Peyer's patch (tissue), 4 donors: ENCODE data around the gene GPR21. TPM values are rescaled to one million over a fixed set of nuclear protein-coding genes. Genes with fewer than 3 reads are reported as not detected.

Source experiments
- DNase-seq, 3 donors: peaks; one replicate each; pipeline ENCODE4 v3.0.0-alpha.2; 2017 to 2019
- H3K27ac ChIP-seq, 4 donors: fragments of 200-600 bp; sonication (generic); one replicate each; pipeline ENCODE4 v1.5.1; 2016 to 2019
- H3K27me3 ChIP-seq, 2 donors: fragments of 200-600 bp; sonication (generic); one replicate each; pipeline ENCODE4 v1.5.1; 2019
- H3K36me3 ChIP-seq, 3 donors: fragments of 200-600 bp; sonication (generic); one replicate each; pipeline ENCODE4 v1.5.1; 2016 to 2019
- H3K4me1 ChIP-seq, 4 donors: fragments of 200-600 bp; sonication (generic); one replicate each; pipeline ENCODE4 v1.5.1; 2016 to 2019
- H3K4me3 ChIP-seq, 4 donors: fragments of 200-600 bp; sonication (generic); 1 replicate in 3 of 4; 2 replicates in 1 of 4; pipeline ENCODE4 v1.5.1; 2016 to 2019; ENCODE audit warnings: mild to moderate bottlenecking in 1 of 4
- H3K9me3 ChIP-seq, 4 donors: fragments of 200-600 bp; sonication (generic); one replicate each; pipeline ENCODE4 v1.5.1; 2016 to 2019; ENCODE audit warnings: mild to moderate bottlenecking in 1 of 4
- POLR2A ChIP-seq, 2 donors: fragments of 450-650 bp; IDR thresholded peaks; one replicate each; pipeline ENCODE4 v1.5.1; 2017; ENCODE audit warnings: antibody characterized with exemption in 2 of 2, mild to moderate bottlenecking in 2 of 2, moderate library complexity in 2 of 2
- total RNA-seq, 4 donors: library from RNA; depleted of rRNA; stranded (reverse); fragments of >200 nt; gene quantifications; one replicate each; pipeline ENCODE4 v1.1.0, GENCODE V29; 2016
- TF ChIP-seq, protein P1 (sequence below), 6 experiments: fragments of 450-650 bp in 4 of 6; fragments of 200-600 bp in 2 of 6; sonication (generic) in 1 of 6; IDR thresholded peaks; one replicate each; pipeline ENCODE4 v1.5.1; 2017 to 2019; ENCODE audit warnings: antibody characterized with exemption in 6 of 6, mild to moderate bottlenecking in 3 of 6, moderate library complexity in 1 of 6

The GPR21 gene
- total RNA-seq, 4 donors from 2014 or later, result 1.9 to 2.5 (median 1.9) TPM; not detected in 1

DNA sequence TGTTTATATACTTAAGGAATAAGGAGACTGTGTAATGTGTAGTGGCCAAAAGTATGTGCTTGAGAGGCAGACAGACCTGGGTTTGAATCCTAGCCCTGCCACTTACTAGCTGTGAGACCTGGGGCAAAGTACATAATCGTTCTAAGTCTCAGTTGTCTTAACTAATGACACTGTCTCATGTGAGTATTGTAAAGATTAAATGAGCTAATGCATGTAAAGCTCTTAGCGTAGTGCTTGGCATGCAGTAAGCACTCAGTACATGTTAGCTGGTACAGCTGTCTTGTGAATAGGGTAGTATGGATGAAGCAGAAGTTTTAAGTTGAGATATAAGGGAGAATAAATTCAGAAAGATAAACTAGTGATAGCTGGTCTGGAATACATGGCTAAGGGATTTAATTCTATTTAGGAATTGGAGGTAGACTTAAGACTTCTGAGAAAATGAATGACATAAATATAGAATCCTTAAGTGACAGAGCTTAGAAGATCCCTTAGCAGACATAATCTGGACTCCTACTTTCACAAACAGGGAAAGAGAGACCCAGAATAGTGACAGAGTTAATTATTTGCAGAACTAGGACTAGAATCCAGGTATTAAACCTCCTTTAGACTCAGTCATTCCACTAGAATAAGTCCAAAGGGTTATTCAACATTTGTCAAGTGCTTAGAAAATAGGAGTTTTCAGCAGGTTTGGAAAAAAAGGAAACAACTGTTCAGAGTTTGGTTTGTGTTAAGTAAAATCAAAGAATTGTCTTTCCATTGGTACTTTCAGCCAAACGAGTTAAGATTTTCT lies 13.1 kb downstream of the GPR21 start:
- H3K27ac ChIP-seq, result peak overlapping the region in 2 of 4 donors; percentile 2 to 45
- DNase-seq, result no peak
- H3K27me3 ChIP-seq, result no peaks in the 10 kb centered on the region
- H3K4me1 ChIP-seq, result peaks cover 0 to 16% (median 3%) of the 10 kb centered on the region in 4 donors
- TF ChIP-seq, protein P1, sequence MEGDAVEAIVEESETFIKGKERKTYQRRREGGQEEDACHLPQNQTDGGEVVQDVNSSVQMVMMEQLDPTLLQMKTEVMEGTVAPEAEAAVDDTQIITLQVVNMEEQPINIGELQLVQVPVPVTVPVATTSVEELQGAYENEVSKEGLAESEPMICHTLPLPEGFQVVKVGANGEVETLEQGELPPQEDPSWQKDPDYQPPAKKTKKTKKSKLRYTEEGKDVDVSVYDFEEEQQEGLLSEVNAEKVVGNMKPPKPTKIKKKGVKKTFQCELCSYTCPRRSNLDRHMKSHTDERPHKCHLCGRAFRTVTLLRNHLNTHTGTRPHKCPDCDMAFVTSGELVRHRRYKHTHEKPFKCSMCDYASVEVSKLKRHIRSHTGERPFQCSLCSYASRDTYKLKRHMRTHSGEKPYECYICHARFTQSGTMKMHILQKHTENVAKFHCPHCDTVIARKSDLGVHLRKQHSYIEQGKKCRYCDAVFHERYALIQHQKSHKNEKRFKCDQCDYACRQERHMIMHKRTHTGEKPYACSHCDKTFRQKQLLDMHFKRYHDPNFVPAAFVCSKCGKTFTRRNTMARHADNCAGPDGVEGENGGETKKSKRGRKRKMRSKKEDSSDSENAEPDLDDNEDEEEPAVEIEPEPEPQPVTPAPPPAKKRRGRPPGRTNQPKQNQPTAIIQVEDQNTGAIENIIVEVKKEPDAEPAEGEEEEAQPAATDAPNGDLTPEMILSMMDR (IDR thresholded peaks at IDR 0.05), result no peak
- no peak for TF ChIP-seq POLR2A (IDR thresholded peaks at IDR 0.05)
- H3K9me3 ChIP-seq, result no peaks in the 10 kb centered on the region
- no peaks in the 10 kb centered on the region for H3K36me3 ChIP-seq
- no peak overlapping the region for H3K4me3 ChIP-seq

DNA sequence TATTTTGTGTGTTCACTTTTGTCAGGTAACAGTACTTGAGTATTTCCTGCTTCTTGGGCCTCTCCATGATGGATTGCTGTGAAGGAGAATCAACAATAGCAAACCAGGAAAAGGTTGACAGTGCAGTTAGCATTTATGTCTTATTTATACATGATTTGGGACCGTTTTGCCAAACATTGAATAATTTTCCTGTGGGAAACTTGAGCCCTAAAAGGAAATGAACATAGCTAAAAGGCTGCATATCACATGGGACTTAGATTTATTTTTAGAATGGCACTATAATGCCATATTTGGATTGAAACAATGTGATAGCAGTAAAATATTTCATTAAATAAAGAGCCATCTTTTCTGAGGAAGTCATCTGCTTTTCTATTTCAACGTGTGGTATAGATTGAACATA lies 15.3 kb downstream of the GPR21 start:
- TF ChIP-seq, protein P1 (IDR thresholded peaks at IDR 0.05), result no peak
- no peak for TF ChIP-seq POLR2A (IDR thresholded peaks at IDR 0.05)

DNA sequence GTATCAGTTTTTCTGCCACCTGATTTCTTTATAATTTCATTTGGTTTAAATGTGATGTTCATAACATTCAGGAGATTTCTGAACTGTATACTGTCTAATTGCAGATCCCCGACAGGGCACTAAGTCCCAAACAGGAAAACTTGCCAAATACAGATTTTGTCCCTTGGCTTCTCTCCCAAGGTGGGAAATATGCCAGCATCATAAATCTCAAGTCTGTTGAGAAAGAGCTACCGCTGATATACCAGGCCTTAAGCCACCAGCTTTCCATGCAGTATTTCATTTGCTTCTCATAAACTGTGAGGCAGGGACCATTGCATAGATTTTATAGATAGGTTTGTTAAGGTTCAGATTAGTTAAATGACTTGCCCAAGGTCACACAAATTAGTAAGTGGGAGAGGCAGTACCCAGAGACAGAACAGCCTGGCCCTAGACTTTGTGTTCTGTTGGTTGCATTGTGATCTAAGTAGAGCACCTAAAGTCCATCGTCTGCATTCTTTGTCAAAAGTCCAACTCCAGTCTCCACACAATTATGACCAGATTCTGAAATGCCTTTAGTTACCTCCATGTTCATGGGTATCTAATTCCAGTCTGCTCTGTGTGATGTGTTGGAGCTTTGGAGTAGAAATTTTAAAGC lies 16.2 kb downstream of the GPR21 start:
- no peaks in the 10 kb centered on the region for H3K27me3 ChIP-seq
- peaks cover 0 to 16% (median 3%) of the 10 kb centered on the region in 4 donors for H3K4me1 ChIP-seq
- no peaks in the 10 kb centered on the region for H3K36me3 ChIP-seq
- DNase-seq, result no peak
- peak overlapping the region in 3 of 4 donors; percentile 15 to 71 (median 60) for H3K27ac ChIP-seq
- no peaks in the 10 kb centered on the region for H3K9me3 ChIP-seq
- TF ChIP-seq POLR2A (IDR thresholded peaks at IDR 0.05), result no peak
- TF ChIP-seq, protein P1 (IDR thresholded peaks at IDR 0.05), result no peak
- H3K4me3 ChIP-seq, result no peak overlapping the region

More for the DNA sequence above, 15.3 kb downstream of the GPR21 start:
- Histone ChIP-seq H3K4me1 (peaks cover 0 to 16% (median 3%) of the 10 kb centered on the region in 4 donors), H3K36me3 (no peaks in the 10 kb centered on the region), H3K27ac (peak overlapping the region in 3 of 4 donors; percentile 15 to 60 (median 36)), H3K9me3 (no peaks in the 10 kb centered on the region), H3K27me3 (no peaks in the 10 kb centered on the region), H3K4me3 (no peak overlapping the region)
- no peak for DNase-seq

DNA sequence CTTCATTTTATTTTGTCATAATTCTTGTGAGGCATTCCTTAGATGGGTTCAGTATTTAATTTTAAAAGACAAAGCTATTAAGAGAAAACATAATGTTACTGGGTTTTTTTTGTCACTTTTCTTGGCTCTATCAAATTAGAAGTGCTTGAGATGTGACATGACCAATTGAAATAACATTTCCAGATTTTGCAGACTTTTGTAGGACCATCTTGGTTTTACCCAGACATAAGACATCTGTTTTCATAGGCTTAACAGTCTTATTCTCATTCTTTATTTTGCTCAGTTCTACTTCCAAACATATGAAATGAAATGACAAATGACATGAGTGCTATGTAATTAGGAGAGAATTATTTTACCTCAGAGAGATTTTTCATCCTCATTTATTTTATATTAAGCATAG lies 19.6 kb downstream of the GPR21 start:
- TF ChIP-seq, protein P1 (IDR thresholded peaks at IDR 0.05), result no peak
- no peak for TF ChIP-seq POLR2A (IDR thresholded peaks at IDR 0.05)
- Histone ChIP-seq H3K9me3 (no peaks in the 10 kb centered on the region), H3K27me3 (no peaks in the 10 kb centered on the region), H3K4me1 (peaks cover 0 to 16% (median 3%) of the 10 kb centered on the region in 4 donors), H3K4me3 (no peak overlapping the region), H3K36me3 (no peaks in the 10 kb centered on the region), H3K27ac (no peak overlapping the region)
- no peak for DNase-seq

DNA sequence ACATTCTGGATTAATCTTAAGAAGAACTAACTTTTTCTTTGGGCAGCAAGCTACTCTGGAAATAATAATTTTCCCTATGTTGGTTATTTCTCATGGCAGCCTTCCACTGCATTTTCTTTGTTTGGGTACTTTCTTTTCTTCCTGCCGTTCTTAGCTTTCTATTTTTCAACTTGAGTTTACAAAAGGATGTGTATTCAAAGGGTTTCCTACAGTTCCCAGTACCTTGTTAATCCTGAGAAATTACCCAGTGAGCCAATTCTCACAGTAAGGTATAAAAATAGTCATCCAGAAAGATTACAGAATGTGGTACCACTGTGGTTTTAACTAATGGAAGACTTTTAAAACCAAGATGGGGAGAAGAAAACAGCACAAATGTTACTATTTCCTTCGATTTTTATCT lies 20.2 kb downstream of the GPR21 start:
- Histone ChIP-seq H3K27me3 (no peaks in the 10 kb centered on the region), H3K4me1 (peaks cover 0 to 16% (median 3%) of the 10 kb centered on the region in 4 donors), H3K9me3 (no peaks in the 10 kb centered on the region), H3K4me3 (no peak overlapping the region), H3K36me3 (no peaks in the 10 kb centered on the region), H3K27ac (no peak overlapping the region)
- TF ChIP-seq POLR2A (IDR thresholded peaks at IDR 0.05), result no peak
- TF ChIP-seq, protein P1 (IDR thresholded peaks at IDR 0.05), result no peak
- DNase-seq, result no peak
